ENCODE measurements around the gene SKI.

The SKI gene

GRCh38 chr1:2314803-2315673 is 86.9 kb downstream of the SKI start:
- H3K36me3 Mint-ChIP-seq (ENCODE audit: low read depth), result peaks cover 4% of the 10 kb centered on the region
- no peaks in the 10 kb centered on the region for H3K27me3 Mint-ChIP-seq
- peaks cover 17% of the 10 kb centered on the region for H3K4me1 Mint-ChIP-seq (ENCODE audit: low read depth)
- peak overlapping the region; percentile 33 for H3K4me3 Mint-ChIP-seq
- no peaks in the 10 kb centered on the region for H3K9me3 Mint-ChIP-seq
- peak overlapping the region; percentile 77 for H3K27ac Mint-ChIP-seq
- DNase-seq, result peak; percentile 76

GRCh38 chr1:2315674-2316450 is 87.7 kb downstream of the SKI start:
- Mint-ChIP-seq H3K36me3 (ENCODE audit: low read depth) (no peaks in the 10 kb centered on the region), H3K4me1 (ENCODE audit: low read depth) (peaks cover 17% of the 10 kb centered on the region), H3K4me3 (peak overlapping the region; percentile 33), H3K9me3 (no peaks in the 10 kb centered on the region), H3K27ac (peak overlapping the region; percentile 77), H3K27me3 (no peaks in the 10 kb centered on the region)
- peak; percentile 44 for DNase-seq

GRCh38 chr1:2316451-2316961 is 88.4 kb downstream of the SKI start:
- H3K36me3 Mint-ChIP-seq (ENCODE audit: low read depth), result no peaks in the 10 kb centered on the region
- H3K27me3 Mint-ChIP-seq, result no peaks in the 10 kb centered on the region
- peak overlapping the region; percentile 20 for H3K27ac Mint-ChIP-seq
- no peak for DNase-seq
- no peaks in the 10 kb centered on the region for H3K9me3 Mint-ChIP-seq
- H3K4me1 Mint-ChIP-seq (ENCODE audit: low read depth), result peaks cover 17% of the 10 kb centered on the region
- H3K4me3 Mint-ChIP-seq, result no peak overlapping the region

GRCh38 chr1:2317230-2318065 is 89.3 kb downstream of the SKI start:
- no peak for DNase-seq
- Mint-ChIP-seq H3K27me3 (no peaks in the 10 kb centered on the region), H3K4me3 (no peak overlapping the region), H3K4me1 (ENCODE audit: low read depth) (peaks cover 13% of the 10 kb centered on the region), H3K36me3 (ENCODE audit: low read depth) (no peaks in the 10 kb centered on the region), H3K27ac (peak overlapping the region; percentile 20), H3K9me3 (no peaks in the 10 kb centered on the region)

- H3K4me3 Mint-ChIP-seq, result no peak overlapping the region
- no peaks in the 10 kb centered on the region for H3K36me3 Mint-ChIP-seq (ENCODE audit: low read depth)
- no peak for DNase-seq
- H3K27ac Mint-ChIP-seq, result no peak overlapping the region
- H3K4me1 Mint-ChIP-seq (ENCODE audit: low read depth), result peaks cover 10% of the 10 kb centered on the region
- no peaks in the 10 kb centered on the region for H3K27me3 Mint-ChIP-seq
- no peaks in the 10 kb centered on the region for H3K9me3 Mint-ChIP-seq
Measured at GRCh38 chr1:2318314-2319278, 90.5 kb downstream of the SKI start.

- no peak for DNase-seq
- Mint-ChIP-seq H3K4me1 (ENCODE audit: low read depth) (peaks cover 8% of the 10 kb centered on the region), H3K4me3 (no peak overlapping the region), H3K27ac (no peak overlapping the region), H3K9me3 (no peaks in the 10 kb centered on the region), H3K36me3 (ENCODE audit: low read depth) (no peaks in the 10 kb centered on the region), H3K27me3 (no peaks in the 10 kb centered on the region)
Measured at GRCh38 chr1:2319291-2319690, 91.2 kb downstream of the SKI start.

- no peak overlapping the region for H3K4me3 Mint-ChIP-seq
- H3K9me3 Mint-ChIP-seq, result no peaks in the 10 kb centered on the region
- H3K4me1 Mint-ChIP-seq (ENCODE audit: low read depth), result peaks cover 8% of the 10 kb centered on the region
- no peak overlapping the region for H3K27ac Mint-ChIP-seq
- no peaks in the 10 kb centered on the region for H3K36me3 Mint-ChIP-seq (ENCODE audit: low read depth)
- H3K27me3 Mint-ChIP-seq, result no peaks in the 10 kb centered on the region
- DNase-seq, result no peak
Measured at GRCh38 chr1:2320006-2320405, 91.9 kb downstream of the SKI start.

- Mint-ChIP-seq H3K27ac (no peak overlapping the region), H3K36me3 (ENCODE audit: low read depth) (no peaks in the 10 kb centered on the region), H3K27me3 (no peaks in the 10 kb centered on the region), H3K9me3 (no peaks in the 10 kb centered on the region), H3K4me3 (no peak overlapping the region), H3K4me1 (ENCODE audit: low read depth) (peaks cover 3% of the 10 kb centered on the region)
- DNase-seq, result no peak
Measured at GRCh38 chr1:2320760-2321667, 92.9 kb downstream of the SKI start.

GRCh38 chr1:2322065-2322571 is 94.0 kb downstream of the SKI start:
- Mint-ChIP-seq H3K4me1 (ENCODE audit: low read depth) (peaks cover 3% of the 10 kb centered on the region), H3K27me3 (no peaks in the 10 kb centered on the region), H3K9me3 (no peaks in the 10 kb centered on the region), H3K4me3 (no peak overlapping the region), H3K27ac (no peak overlapping the region), H3K36me3 (ENCODE audit: low read depth) (no peaks in the 10 kb centered on the region)
- DNase-seq, result no peak

- no peak for DNase-seq
- Mint-ChIP-seq H3K36me3 (ENCODE audit: low read depth) (no peaks in the 10 kb centered on the region), H3K27ac (no peak overlapping the region), H3K4me3 (no peak overlapping the region), H3K9me3 (no peaks in the 10 kb centered on the region), H3K4me1 (ENCODE audit: low read depth) (peaks cover 3% of the 10 kb centered on the region), H3K27me3 (no peaks in the 10 kb centered on the region)
Measured at GRCh38 chr1:2322581-2323211, 94.6 kb downstream of the SKI start.

GRCh38 chr1:2323451-2323974 is 95.4 kb downstream of the SKI start:
- H3K4me3 Mint-ChIP-seq, result no peak overlapping the region
- H3K4me1 Mint-ChIP-seq (ENCODE audit: low read depth), result peaks cover 2% of the 10 kb centered on the region
- no peak for DNase-seq
- H3K36me3 Mint-ChIP-seq (ENCODE audit: low read depth), result no peaks in the 10 kb centered on the region
- H3K27ac Mint-ChIP-seq, result no peak overlapping the region
- H3K27me3 Mint-ChIP-seq, result no peaks in the 10 kb centered on the region
- H3K9me3 Mint-ChIP-seq, result no peaks in the 10 kb centered on the region
